ENCODE data around the gene RUVBL1.
A peak's percentile ranks its signal among the peaks of the same experiment; 100 is the strongest.

RUVBL1 gene

GRCh38 chr3:128081846-128082245, 41.8 kb downstream of the RUVBL1 start:
- no peak overlapping the region for H3K27ac ChIP-seq (ENCODE audit: low read depth, low read length)
- peaks cover 3% of the 10 kb centered on the region; the same call in 1 of the 2 replicates for H3K4me1 ChIP-seq (ENCODE audit: control insufficient read depth, insufficient read depth, low read length)
- H3K27me3 ChIP-seq (ENCODE audit: control insufficient read depth, insufficient read depth, low read length): peaks cover 3% of the 10 kb centered on the region; the same call in 1 of the 2 replicates
- no peak overlapping the region for H3K4me3 ChIP-seq (ENCODE audit: low read depth, low read length)
- H3K36me3 ChIP-seq (ENCODE audit: control insufficient read depth, insufficient read depth, low read length): peaks cover 82% of the 10 kb centered on the region
- no peaks in the 10 kb centered on the region for H3K9me3 ChIP-seq (ENCODE audit: control insufficient read depth, insufficient read depth, low read length)
- H3K9ac ChIP-seq (ENCODE audit: low read depth, low read length): no peak overlapping the region

GRCh38 chr3:128081226-128081625, 42.4 kb downstream of the RUVBL1 start:
- Histone ChIP-seq H3K9ac (ENCODE audit: low read depth, low read length) (no peak overlapping the region), H3K4me3 (ENCODE audit: low read depth, low read length) (no peak overlapping the region), H3K27me3 (ENCODE audit: control insufficient read depth, insufficient read depth, low read length) (peaks cover 8% of the 10 kb centered on the region; the same call in 1 of the 2 replicates), H3K4me1 (ENCODE audit: control insufficient read depth, insufficient read depth, low read length) (peaks cover 5% of the 10 kb centered on the region; the same call in 1 of the 2 replicates), H3K36me3 (ENCODE audit: control insufficient read depth, insufficient read depth, low read length) (peaks cover 75% of the 10 kb centered on the region), H3K9me3 (ENCODE audit: control insufficient read depth, insufficient read depth, low read length) (no peaks in the 10 kb centered on the region), H3K27ac (ENCODE audit: low read depth, low read length) (no peak overlapping the region)

DNA sequence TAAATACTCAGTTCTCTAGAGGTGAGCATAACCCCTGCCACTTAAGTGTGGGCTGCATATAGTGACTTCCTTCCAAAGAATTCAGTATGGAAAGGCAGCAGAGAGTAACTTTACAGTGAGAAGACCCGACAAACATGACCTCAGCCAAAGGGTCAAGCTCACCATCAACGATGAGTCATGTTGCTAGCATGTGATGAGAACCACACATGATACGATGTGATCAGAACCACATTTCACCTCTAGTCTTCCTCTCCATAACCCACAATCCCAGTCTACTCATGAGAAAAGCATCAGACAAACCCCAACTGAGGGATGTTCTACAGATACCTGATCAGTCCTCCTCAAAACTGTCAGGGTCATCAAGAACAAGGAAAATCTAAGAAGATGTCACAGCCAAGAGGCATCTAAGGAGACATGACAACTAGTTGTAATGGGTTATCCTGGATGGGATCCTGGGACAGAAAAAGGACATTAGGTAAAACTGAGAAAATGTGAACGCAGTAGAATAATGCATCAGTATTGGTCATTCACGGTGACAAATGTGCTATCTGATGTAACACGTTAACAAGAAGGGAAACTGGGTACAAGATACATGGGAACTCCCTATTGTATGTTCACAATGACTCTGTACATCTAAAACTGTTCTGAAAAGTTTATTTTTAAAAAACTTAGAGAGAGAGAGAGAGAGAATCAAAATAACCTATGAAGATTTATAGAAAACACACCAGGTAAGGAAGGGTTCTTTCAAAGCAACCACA, 43.1 kb downstream of the RUVBL1 start:
- no peak overlapping the region for H3K27ac ChIP-seq (ENCODE audit: low read depth, low read length)
- no peaks in the 10 kb centered on the region for H3K9me3 ChIP-seq (ENCODE audit: control insufficient read depth, insufficient read depth, low read length)
- no peak overlapping the region for H3K4me3 ChIP-seq (ENCODE audit: low read depth, low read length)
- H3K27me3 ChIP-seq (ENCODE audit: control insufficient read depth, insufficient read depth, low read length): peaks cover 8% of the 10 kb centered on the region; the same call in 1 of the 2 replicates
- no peak overlapping the region for H3K9ac ChIP-seq (ENCODE audit: low read depth, low read length)
- peaks cover 5% of the 10 kb centered on the region; the same call in 1 of the 2 replicates for H3K4me1 ChIP-seq (ENCODE audit: control insufficient read depth, insufficient read depth, low read length)
- H3K36me3 ChIP-seq (ENCODE audit: control insufficient read depth, insufficient read depth, low read length): peaks cover 68% of the 10 kb centered on the region

DNA sequence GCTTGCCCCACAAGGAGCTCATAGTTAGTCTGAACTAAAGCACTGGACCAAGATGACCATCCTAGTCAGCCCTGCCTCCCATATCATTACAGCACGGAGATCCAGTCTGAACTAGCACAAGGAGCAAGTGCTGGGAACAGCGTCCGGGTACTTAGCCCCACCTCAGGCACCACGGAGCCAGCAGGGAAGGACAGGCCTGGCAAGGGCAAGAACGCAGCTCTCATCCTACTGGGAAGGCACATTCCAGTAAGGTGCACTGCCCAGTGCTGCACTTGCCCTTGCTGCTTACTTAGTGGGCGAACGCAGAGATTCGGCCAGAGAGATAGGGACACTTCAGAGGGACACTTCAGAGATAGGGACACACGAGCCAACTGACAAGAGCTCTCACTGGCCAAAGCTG, 43.8 kb downstream of the RUVBL1 start:
- H3K4me3 ChIP-seq (ENCODE audit: low read depth, low read length): no peak overlapping the region
- H3K4me1 ChIP-seq (ENCODE audit: control insufficient read depth, insufficient read depth, low read length): peaks cover 8% of the 10 kb centered on the region
- no peaks in the 10 kb centered on the region for H3K9me3 ChIP-seq (ENCODE audit: control insufficient read depth, insufficient read depth, low read length)
- no peak overlapping the region for H3K9ac ChIP-seq (ENCODE audit: low read depth, low read length)
- peaks cover 8% of the 10 kb centered on the region; the same call in 1 of the 2 replicates for H3K27me3 ChIP-seq (ENCODE audit: control insufficient read depth, insufficient read depth, low read length)
- H3K36me3 ChIP-seq (ENCODE audit: control insufficient read depth, insufficient read depth, low read length): peaks cover 61% of the 10 kb centered on the region
- no peak overlapping the region for H3K27ac ChIP-seq (ENCODE audit: low read depth, low read length)

- H3K4me1 ChIP-seq (ENCODE audit: control insufficient read depth, insufficient read depth, low read length): peaks cover 8% of the 10 kb centered on the region
- peaks cover 52% of the 10 kb centered on the region for H3K36me3 ChIP-seq (ENCODE audit: control insufficient read depth, insufficient read depth, low read length)
- H3K9ac ChIP-seq (ENCODE audit: low read depth, low read length): no peak overlapping the region
- no peak overlapping the region for H3K4me3 ChIP-seq (ENCODE audit: low read depth, low read length)
- H3K9me3 ChIP-seq (ENCODE audit: control insufficient read depth, insufficient read depth, low read length): no peaks in the 10 kb centered on the region
- H3K27ac ChIP-seq (ENCODE audit: low read depth, low read length): no peak overlapping the region
- peaks cover 8% of the 10 kb centered on the region; the same call in 1 of the 2 replicates for H3K27me3 ChIP-seq (ENCODE audit: control insufficient read depth, insufficient read depth, low read length)
These were observed 44.7 kb downstream of the RUVBL1 start for GRCh38 chr3:128078875-128079274.

GRCh38 chr3:128078322-128078721, 45.3 kb downstream of the RUVBL1 start:
- Histone ChIP-seq H3K27ac (ENCODE audit: low read depth, low read length) (no peak overlapping the region), H3K4me1 (ENCODE audit: control insufficient read depth, insufficient read depth, low read length) (peaks cover 8% of the 10 kb centered on the region), H3K9ac (ENCODE audit: low read depth, low read length) (no peak overlapping the region), H3K36me3 (ENCODE audit: control insufficient read depth, insufficient read depth, low read length) (peaks cover 48% of the 10 kb centered on the region), H3K9me3 (ENCODE audit: control insufficient read depth, insufficient read depth, low read length) (no peaks in the 10 kb centered on the region), H3K27me3 (ENCODE audit: control insufficient read depth, insufficient read depth, low read length) (peaks cover 8% of the 10 kb centered on the region; the same call in 1 of the 2 replicates), H3K4me3 (ENCODE audit: low read depth, low read length) (no peak overlapping the region)

GRCh38 chr3:128077665-128078064, 45.9 kb downstream of the RUVBL1 start:
- H3K27ac ChIP-seq (ENCODE audit: low read depth, low read length): no peak overlapping the region
- no peaks in the 10 kb centered on the region for H3K9me3 ChIP-seq (ENCODE audit: control insufficient read depth, insufficient read depth, low read length)
- 0 out of 2 replicates have a peak overlapping the region, but pooled peaks have one; percentile 64 for H3K4me3 ChIP-seq (ENCODE audit: low read depth, low read length)
- peaks cover 8% of the 10 kb centered on the region for H3K4me1 ChIP-seq (ENCODE audit: control insufficient read depth, insufficient read depth, low read length)
- H3K36me3 ChIP-seq (ENCODE audit: control insufficient read depth, insufficient read depth, low read length): peaks cover 46% of the 10 kb centered on the region
- peaks cover 8% of the 10 kb centered on the region; the same call in 1 of the 2 replicates for H3K27me3 ChIP-seq (ENCODE audit: control insufficient read depth, insufficient read depth, low read length)
- no peak overlapping the region for H3K9ac ChIP-seq (ENCODE audit: low read depth, low read length)

DNA sequence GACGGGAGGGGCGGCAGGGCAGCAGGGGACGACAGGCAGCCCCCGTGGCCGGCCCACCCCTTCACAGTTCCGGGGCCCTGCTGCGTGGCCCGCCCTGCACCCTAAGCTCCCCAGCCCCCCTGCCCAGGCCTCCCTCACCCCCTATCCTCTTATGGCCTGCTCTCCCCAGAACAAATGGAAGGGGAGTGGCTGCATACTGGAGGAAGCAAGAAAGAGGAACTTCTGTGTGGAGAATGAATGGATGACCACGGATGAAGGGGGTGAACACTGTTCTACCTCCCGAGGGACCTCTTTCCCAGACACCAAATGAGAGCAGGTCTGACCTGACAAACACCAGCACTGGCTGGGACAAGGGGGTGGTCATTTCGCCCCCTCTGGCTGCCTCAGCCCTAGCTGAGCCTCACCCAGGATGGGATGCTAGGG, 46.4 kb downstream of the RUVBL1 start:
- peaks cover 8% of the 10 kb centered on the region for H3K4me1 ChIP-seq (ENCODE audit: control insufficient read depth, insufficient read depth, low read length)
- H3K9ac ChIP-seq (ENCODE audit: low read depth, low read length): no peak overlapping the region
- H3K9me3 ChIP-seq (ENCODE audit: control insufficient read depth, insufficient read depth, low read length): no peaks in the 10 kb centered on the region
- H3K4me3 ChIP-seq (ENCODE audit: low read depth, low read length): peak overlapping the region; percentile 64; the same call in 1 of the 2 replicates
- H3K27me3 ChIP-seq (ENCODE audit: control insufficient read depth, insufficient read depth, low read length): peaks cover 8% of the 10 kb centered on the region; the same call in 1 of the 2 replicates
- no peak overlapping the region for H3K27ac ChIP-seq (ENCODE audit: low read depth, low read length)
- H3K36me3 ChIP-seq (ENCODE audit: control insufficient read depth, insufficient read depth, low read length): peaks cover 46% of the 10 kb centered on the region

DNA sequence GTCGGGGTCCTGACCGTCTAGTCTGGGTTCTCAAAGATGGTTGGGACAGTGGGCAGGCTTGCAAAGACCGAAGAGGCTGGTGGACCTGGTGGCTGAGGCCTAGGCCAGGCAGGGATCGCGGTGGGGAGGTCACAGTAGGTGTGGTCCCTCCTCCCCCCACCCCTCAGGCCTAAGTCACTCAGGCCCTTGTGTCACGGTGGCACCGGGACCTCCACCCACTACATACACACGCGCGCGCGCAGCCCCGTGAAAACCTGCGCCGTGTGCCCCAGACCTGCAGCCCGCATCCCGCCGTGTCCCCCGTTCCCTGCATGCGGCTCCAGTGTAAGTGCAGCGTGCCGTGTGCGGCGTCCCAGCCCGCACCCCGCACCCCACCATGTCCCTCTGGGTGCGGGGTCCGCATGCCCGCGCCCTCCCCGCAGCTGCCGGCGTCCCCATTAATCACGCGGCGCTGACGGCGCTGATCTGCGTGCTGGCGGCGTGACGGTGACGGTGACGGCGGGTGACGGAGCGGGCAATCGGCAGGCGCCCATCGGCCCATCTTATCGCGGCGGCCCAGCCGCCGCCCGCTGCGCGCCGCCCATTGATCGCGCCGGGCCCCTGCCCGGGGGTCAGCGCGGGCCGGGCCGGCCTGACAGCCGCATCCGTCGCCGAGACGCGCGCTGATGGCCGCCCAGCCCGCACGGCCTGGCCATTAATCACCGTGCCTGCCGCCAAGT, 47.0 kb downstream of the RUVBL1 start:
- Histone ChIP-seq H3K27me3 (ENCODE audit: control insufficient read depth, insufficient read depth, low read length) (peaks cover 8% of the 10 kb centered on the region; the same call in 1 of the 2 replicates), H3K9ac (ENCODE audit: low read depth, low read length) (no peak overlapping the region), H3K4me1 (ENCODE audit: control insufficient read depth, insufficient read depth, low read length) (peaks cover 8% of the 10 kb centered on the region), H3K36me3 (ENCODE audit: control insufficient read depth, insufficient read depth, low read length) (peaks cover 46% of the 10 kb centered on the region), H3K4me3 (ENCODE audit: low read depth, low read length) (peak overlapping the region; percentile 64), H3K9me3 (ENCODE audit: control insufficient read depth, insufficient read depth, low read length) (no peaks in the 10 kb centered on the region), H3K27ac (ENCODE audit: low read depth, low read length) (no peak overlapping the region)

DNA sequence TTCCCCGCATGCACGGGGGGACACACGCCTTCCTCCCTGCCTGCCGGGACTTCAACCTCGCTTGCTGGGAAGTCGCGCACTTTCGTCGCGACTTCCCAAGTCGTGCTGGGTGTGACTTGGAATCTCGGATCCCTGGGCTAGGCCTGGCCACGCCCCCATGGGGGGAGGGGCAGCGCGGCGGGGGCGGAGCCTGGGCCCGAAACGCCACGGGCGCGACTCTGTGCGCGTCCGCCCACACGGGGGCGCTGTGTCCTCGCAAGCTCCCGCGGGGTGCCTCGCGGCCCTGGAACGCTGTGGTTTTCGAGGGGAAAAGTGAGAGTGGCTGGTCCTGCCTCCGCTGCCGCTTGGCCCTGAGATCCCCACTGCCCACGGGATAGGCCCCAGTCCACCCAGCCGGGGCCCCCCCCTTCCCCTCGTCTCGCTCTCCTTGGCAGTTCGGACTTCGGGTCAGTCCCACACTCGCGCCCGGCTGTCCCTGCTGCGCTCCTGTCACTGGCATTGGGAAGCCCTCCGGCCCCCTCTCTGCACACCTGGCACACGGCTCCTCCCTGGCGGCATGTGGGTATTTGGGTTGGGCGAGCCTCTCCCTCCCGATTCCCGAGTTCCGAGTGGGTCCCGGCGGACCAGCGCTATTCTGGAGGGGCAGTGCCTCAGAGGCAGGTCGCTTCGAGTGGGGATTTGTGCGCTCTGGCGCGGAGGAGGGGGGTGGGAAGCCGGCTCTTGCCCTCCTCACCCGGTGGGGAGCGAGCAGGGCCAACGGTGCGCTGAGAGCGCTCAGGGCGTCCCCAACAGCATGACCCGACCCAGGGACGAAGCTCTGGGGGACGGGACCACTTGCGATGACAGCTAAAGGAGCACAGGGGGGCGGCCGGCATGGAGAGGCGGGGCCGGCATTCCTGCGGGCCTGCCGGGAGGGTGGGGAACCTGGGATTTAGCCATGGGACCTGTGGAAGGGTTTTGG, 47.8 kb downstream of the RUVBL1 start:
- Histone ChIP-seq H3K9me3 (ENCODE audit: control insufficient read depth, insufficient read depth, low read length) (no peaks in the 10 kb centered on the region), H3K27ac (ENCODE audit: low read depth, low read length) (no peak overlapping the region), H3K9ac (ENCODE audit: low read depth, low read length) (no peak overlapping the region), H3K36me3 (ENCODE audit: control insufficient read depth, insufficient read depth, low read length) (peaks cover 46% of the 10 kb centered on the region), H3K4me3 (ENCODE audit: low read depth, low read length) (peak overlapping the region; percentile 64), H3K27me3 (ENCODE audit: control insufficient read depth, insufficient read depth, low read length) (peaks cover 8% of the 10 kb centered on the region; the same call in 1 of the 2 replicates), H3K4me1 (ENCODE audit: control insufficient read depth, insufficient read depth, low read length) (peaks cover 8% of the 10 kb centered on the region)

Measured in HUES48 (cell line).